Left renal cortex interstitium (tissue), 4 donors: ENCODE data around the gene FOXO1. TPM values are rescaled to one million over a fixed set of nuclear protein-coding genes. Genes with fewer than 3 reads are reported as not detected.
"Not testable (repeated sequence)": the region's sequence is repeated elsewhere in the genome, so short reads cannot be mapped to it uniquely, and the experiment has no call there.

ENCODE experiments used
- DNase-seq, 4 donors: peaks; one replicate each; pipeline ENCODE4 v3.0.0-alpha.2; 2013; ENCODE audit warnings: low read depth in 4 of 4, low spot score in 2 of 4, missing footprints in 1 of 4
- polyA plus RNA-seq, 4 donors: library from polyadenylated mRNA; unstranded; fragments of 120-200 nt; gene quantifications; one replicate each; pipeline ENCODE4 v1.2.1, GENCODE V29; 2013; ENCODE audit not compliant: insufficient read length in 4 of 4

The FOXO1 gene
- polyA plus RNA-seq, 4 donors, result 13.9 to 18.0 (median 14.6) TPM

GRCh38 chr13:40666933-40667621, 636 bp upstream of the FOXO1 start:
- no peak for DNase-seq

GRCh38 chr13:40665126-40666044, 1.1 kb downstream of the FOXO1 start:
- DNase-seq, result no peak

- DNase-seq, result no peak
Measured at GRCh38 chr13:40664350-40665125, 1.9 kb downstream of the FOXO1 start.

- not testable (repeated sequence) for DNase-seq
Measured at GRCh38 chr13:40664100-40664349, 2.4 kb downstream of the FOXO1 start.

GRCh38 chr13:40662866-40663265, 3.6 kb downstream of the FOXO1 start:
- DNase-seq, result no peak

GRCh38 chr13:40661875-40662665, 4.4 kb downstream of the FOXO1 start:
- no peak for DNase-seq

GRCh38 chr13:40660692-40661091, 5.7 kb downstream of the FOXO1 start:
- no peak for DNase-seq

GRCh38 chr13:40660141-40660664, 6.2 kb downstream of the FOXO1 start:
- no peak for DNase-seq

GRCh38 chr13:40657951-40658350, 8.5 kb downstream of the FOXO1 start:
- no peak for DNase-seq

GRCh38 chr13:40657307-40657706, 9.1 kb downstream of the FOXO1 start:
- DNase-seq, result no peak

GRCh38 chr13:40656358-40656757, 10.1 kb downstream of the FOXO1 start:
- no peak for DNase-seq

- no peak for DNase-seq
Measured at GRCh38 chr13:40653527-40654318, 12.7 kb downstream of the FOXO1 start.

- no peak for DNase-seq
Measured at GRCh38 chr13:40652588-40652940, 13.9 kb downstream of the FOXO1 start.

GRCh38 chr13:40651866-40652587, 14.4 kb downstream of the FOXO1 start:
- no peak for DNase-seq

- no peak for DNase-seq
Measured at GRCh38 chr13:40648841-40649240, 17.6 kb downstream of the FOXO1 start.

GRCh38 chr13:40648040-40648439, 18.4 kb downstream of the FOXO1 start:
- no peak for DNase-seq

- DNase-seq, result no peak
Measured at GRCh38 chr13:40644838-40645604, 21.4 kb downstream of the FOXO1 start.

- DNase-seq, result no peak
Measured at GRCh38 chr13:40640845-40641458, 25.5 kb downstream of the FOXO1 start.
